Jurkat, Clone E6-1 (cell line): ENCODE results near the gene MMP7.

Experiments used
- DNase-seq: peaks from one replicate; pipeline ENCODE4 v3.0.0-alpha.2; 2011; ENCODE audit warnings: low read depth, low spot score
- H3K4me3 ChIP-seq: 2 replicates; pipeline ENCODE4 v1.5.1; 2011; ENCODE audit warnings: mild to moderate bottlenecking, low read length, control low read depth, moderate library complexity

MMP7 gene

DNA sequence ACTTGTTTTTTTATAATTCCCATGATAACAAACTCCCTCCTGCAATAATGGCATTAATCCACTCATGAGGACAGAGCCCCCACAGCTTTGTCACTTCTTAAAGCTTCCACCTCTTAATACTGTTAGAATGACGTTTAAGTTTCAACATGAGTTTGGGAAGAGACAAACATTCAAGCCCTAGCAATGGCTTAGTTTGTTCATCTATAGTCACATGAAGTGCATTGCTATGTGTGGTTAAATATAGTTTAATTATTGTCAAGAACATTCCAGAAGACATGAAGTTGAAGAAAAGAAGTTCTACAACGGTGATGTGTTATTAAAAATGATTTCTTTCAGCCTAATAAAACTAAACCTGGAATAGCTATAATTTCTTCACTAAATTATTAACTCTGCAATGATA lies 30.6 kb downstream of the MMP7 start:
- DNase-seq = no peak

GRCh38 chr11:102499151-102499550 lies 31.4 kb downstream of the MMP7 start:
- no peak overlapping the region for H3K4me3 ChIP-seq
- no peak for DNase-seq

More for the DNA sequence above, 30.6 kb downstream of the MMP7 start:
- no peak overlapping the region for H3K4me3 ChIP-seq

GRCh38 chr11:102497061-102497460 lies 33.5 kb downstream of the MMP7 start:
- no peak for DNase-seq
- no peak overlapping the region for H3K4me3 ChIP-seq

DNA sequence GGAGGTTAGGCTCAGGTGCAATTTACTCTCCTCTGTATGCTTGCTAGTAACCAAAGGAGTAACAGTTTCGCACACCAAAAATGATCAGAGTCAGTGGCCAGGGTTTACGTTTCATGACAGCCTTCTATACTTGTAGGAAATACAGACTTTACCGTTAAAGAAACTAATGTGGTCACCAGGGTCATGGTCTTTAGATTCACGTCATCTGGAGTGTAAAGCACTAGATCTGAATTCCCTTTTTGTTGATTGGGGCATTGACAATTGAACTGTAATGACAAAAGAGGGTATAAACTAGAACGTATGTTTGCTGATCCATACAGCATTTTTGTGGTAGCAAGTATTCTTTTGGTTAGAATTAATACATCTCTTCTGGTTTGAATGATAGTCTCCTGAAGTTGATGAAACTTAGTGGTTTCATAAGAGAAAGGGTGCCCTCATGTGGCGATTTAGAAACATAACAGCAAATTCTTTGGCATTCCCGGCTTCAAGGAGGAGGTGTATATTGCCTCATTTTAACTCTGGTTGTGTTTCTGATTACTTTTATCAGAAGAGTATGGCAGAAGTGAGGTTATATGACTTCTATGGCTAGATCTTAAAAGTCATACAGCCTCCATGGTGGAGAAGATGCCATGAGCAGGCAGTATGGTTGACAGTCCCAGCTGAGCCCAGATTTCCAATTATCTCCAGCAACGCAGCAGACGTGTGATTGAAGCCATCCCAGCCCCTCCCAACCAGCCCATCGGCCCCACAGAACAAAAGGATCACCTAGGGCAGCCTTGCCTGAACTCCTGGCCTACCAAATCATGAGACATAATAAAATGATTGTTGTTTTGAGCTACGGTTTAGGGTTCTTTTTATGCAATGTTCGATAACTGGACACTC lies 35.1 kb downstream of the MMP7 start:
- peak; percentile 86 for DNase-seq
- no peak overlapping the region for H3K4me3 ChIP-seq

- no peak for DNase-seq
- H3K4me3 ChIP-seq = no peak overlapping the region
Observed at GRCh38 chr11:102494216-102494615, 36.3 kb downstream of the MMP7 start.

DNA sequence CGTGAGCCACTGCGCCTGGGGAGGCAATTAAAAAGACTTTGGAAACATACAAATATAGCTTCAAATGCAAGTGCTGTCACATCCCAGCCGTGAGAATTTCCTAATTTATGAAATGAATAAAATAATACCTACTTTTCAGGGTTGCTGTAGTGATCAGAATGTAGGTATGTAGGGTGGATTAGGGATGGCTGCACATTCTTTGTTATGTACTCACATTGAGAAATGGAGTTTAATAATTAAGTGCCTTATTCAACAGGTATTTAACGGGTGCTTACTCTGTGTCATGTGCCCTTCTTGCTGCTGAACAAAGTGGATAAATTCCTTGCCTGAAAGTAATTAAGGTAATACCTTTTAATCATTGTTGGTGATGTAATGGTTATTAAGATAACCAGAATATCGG lies 37.0 kb downstream of the MMP7 start:
- no peak for DNase-seq
- no peak overlapping the region for H3K4me3 ChIP-seq

DNA sequence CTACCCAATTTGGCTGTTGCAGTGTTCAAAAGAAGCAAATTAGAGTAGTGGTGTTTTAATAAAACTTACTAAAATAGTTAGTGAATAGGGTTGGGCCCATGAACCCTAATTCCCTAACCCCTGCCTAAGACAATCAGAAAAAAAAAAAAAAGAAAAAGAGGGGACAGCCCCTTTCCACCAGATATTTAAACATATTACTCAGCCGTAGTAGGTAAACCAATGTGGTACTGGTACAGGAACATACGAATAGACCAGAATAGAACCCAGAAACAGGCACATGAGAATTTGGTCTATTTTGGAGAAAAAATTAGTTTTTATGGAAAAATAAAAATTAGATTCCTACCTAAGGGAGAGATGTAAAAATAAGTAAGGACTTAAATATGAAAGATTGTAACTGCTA lies 38.6 kb downstream of the MMP7 start:
- no peak for DNase-seq
- no peak overlapping the region for H3K4me3 ChIP-seq

DNA sequence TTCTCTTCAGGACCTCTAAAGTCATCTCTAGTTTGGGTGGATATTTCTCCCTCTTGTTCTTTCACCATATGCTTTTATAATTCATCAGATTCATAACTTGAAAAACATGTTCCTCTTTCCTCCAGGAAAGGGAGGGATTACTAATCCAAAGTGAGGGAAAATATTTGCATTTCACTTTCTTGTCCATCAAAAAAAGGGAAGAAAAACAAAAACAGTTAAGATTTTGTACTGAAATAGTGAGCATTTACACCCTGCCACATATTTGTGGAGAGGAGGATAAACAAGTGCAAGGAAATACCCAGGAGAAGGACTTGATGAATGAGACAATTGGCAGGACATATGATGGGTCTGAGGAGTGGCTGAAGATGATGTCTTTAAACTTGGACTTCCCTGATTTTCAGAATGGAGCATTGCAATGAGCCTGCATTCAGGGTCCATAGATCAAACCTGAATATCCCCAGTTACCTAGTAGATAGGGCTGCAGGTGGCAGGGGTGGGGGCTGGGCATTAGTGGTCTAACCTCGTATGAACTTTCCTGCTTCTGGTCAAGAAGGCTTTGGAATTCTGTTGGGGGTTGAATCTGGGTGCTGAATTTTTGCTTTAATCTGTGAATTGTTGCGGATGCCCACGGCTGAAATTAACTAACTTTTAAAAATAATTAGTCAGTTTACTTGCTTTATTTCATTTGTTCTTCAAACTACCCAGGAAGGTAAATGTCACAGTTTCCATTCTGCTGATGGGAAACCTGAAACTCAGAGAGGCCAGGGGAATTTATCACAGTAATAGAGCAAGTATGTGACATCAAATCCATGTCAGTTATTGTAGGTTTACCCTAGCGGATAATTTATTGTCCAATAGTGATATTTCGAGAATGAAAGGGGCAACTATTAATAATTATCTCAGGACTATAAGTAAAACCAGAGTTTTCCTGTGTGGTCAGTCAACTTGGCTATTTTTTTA lies 41.1 kb downstream of the MMP7 start:
- H3K4me3 ChIP-seq = no peak overlapping the region
- DNase-seq = no peak

GRCh38 chr11:102488208-102488607 lies 42.3 kb downstream of the MMP7 start:
- DNase-seq = no peak
- no peak overlapping the region for H3K4me3 ChIP-seq

DNA sequence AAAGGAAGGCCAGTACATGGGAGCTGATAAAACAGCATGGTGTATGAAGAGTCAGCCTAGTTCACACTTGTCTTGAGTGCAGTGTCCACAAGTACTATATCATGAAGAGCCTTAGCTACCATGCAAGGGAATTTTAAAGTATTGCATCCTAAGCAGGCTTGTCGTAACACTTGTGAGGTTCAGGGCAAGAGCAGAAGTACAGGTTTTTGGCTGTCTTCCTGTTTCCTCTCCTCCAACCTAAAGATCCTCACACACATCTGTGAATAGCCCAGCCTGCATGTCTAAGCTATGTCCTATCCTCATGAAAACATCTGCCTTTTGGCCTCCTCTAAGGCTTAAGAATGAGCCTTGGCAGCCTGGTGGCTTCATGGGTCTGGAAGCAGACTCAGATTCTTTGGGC lies 43.3 kb downstream of the MMP7 start:
- no peak for DNase-seq
- no peak overlapping the region for H3K4me3 ChIP-seq

DNA sequence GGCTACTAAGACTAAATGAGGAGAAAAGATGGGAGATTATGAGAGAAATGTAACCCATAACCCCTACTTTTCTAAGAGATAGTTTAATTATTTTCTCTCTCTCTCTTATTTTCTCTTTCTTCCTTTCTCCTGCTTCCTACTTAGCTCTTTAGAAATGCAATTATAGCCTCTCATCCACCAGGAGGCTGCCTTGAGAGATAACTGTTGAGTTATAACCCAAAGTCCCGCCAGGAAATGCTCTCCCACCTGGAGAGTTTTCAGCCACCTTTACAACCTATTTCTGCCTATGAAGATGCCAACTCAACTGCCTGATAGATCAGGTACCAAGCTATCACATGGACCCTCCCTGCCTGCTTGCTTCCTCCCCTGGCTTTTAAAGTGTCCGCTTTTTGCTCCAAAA lies 44.0 kb downstream of the MMP7 start:
- no peak for DNase-seq
- H3K4me3 ChIP-seq = no peak overlapping the region

- DNase-seq = no peak
- H3K4me3 ChIP-seq = no peak overlapping the region
Observed at GRCh38 chr11:102485095-102485722, 45.3 kb downstream of the MMP7 start.

DNA sequence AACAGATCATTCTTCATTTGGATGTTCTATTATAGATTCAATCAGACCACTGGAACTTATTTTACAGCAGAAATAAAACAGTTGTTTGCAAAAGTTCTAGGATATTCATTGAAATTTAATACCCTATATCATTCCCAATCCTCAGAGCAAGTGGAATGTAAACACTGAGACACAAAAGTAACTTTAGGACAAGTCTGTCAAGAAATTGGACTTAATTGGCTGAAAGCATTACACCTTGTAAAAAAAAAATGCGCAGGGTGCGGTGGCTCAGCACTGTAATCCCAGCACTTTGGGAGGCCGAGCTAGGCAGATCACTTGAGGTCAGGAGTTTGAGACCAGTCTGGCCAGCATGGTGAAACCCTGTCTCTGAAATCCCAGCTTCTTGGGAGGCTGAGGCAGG lies 48.1 kb downstream of the MMP7 start:
- H3K4me3 ChIP-seq = no peak overlapping the region
- no peak for DNase-seq

- no peak for DNase-seq
- no peak overlapping the region for H3K4me3 ChIP-seq
Observed at GRCh38 chr11:102479733-102480132, 50.8 kb downstream of the MMP7 start.

GRCh38 chr11:102478673-102479299 lies 51.8 kb downstream of the MMP7 start:
- peak; percentile 33 for DNase-seq
- H3K4me3 ChIP-seq = no peak overlapping the region

- no peak overlapping the region for H3K4me3 ChIP-seq
- DNase-seq = peak; percentile 67
Observed at GRCh38 chr11:102476812-102477211, 53.7 kb downstream of the MMP7 start.

DNA sequence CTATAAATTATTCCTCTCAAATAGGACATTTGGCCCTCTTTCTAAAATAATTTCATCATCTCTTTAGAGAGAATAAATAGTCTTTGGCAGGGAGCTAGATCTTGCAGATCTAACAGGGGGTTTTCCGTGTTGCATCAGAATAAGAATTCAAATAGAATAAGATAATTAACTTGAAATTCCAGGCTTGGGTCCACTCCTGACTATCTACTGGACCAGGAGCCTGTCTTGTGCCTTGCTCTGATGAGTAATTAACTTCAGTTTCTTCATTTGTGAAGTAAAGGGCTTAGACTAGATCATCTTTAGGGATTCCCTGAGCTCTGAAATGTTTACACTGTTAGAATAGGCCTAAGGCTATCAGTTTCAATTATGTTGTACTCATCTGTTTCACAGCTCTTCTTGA lies 54.5 kb downstream of the MMP7 start:
- H3K4me3 ChIP-seq = no peak overlapping the region
- DNase-seq = no peak

DNA sequence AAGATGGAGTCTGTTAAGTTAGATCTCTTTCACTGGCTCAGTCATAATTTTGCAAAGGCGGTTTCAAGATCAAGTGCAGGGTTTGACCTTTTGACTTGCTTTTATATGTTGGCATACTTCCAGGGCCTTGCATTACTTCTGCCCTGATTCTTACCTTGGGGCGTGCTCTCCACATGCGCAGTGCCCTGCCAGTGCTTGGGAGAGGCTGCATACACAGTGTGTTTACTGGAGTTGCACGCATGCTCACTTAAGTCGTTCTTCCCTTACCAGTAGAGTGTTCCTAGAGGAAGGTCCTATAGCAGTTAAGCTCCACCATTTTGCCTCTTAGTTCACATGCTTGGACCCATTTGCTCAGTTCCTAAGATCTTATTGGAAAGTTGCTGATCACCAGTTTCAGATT lies 57.0 kb downstream of the MMP7 start:
- no peak for DNase-seq
- H3K4me3 ChIP-seq = no peak overlapping the region

DNA sequence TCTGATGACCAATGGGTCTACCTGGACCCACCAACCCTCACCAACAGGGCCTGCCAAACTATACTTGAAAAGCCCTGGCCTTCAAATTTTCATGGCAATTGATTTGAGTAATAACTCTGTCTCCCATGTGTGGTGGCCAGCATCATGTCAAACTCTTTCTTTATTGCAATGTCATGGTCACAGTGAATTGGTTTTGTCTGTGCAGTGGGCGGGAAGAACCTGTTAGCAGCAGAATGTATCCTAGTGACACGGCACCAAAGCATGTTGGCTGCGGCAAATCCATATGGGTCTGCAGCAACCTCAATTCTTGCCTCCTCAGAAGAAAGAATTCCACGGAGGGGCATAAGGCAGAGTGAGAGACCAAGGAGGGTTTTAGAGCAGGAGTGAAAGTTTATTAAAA lies 58.4 kb downstream of the MMP7 start:
- no peak for DNase-seq
- no peak overlapping the region for H3K4me3 ChIP-seq
